HG03558 (cell line): ENCODE data around the gene SLC25A51.

Experiments
- ATAC-seq: cut with Tn5 transposase; IDR thresholded peaks from one replicate; pipeline ENCODE4 v1.9.1; 2021; ENCODE audit warnings: moderate number of reproducible peaks; ENCODE audit not compliant: unreplicated experiment; ENCODE audit errors: extremely low read depth

The SLC25A51 gene

DNA sequence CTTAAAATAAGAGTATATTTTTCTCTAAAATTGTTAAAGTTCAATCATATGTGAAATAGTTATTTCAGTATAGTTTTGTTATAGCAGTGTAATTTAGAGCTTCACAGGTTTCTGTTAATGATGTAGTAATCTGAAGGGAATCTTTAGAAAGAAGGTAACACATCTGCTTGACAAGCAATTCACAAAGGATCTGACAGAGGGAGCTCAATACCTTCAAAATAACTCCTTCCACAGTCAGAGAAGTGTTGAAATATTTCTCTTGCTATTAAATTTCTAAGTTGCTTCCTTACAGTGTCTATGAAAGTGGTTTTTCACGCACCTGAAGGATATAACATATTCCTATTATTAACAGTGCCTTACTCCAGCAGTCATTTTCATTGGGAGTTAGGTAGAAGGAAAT lies 44.9 kb downstream of the SLC25A51 start:
- no peak for ATAC-seq

DNA sequence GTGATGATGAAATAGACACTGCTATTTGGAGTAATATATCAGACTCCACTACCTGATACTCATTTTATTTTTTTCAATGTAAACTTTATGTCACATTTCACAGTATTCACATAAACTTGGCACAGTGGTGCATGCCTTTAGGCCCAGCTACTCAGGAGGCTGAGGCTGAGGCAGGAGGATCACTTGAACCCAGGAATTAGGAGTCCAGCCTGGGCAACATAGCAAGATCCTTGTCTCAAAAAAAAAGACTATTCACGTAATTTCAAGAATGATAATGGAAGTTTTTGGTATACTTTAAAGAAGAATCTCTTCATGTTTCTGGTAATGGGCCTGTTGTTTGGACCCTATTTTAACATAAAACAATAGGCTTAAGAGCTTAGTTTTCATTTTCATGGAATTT lies 47.4 kb downstream of the SLC25A51 start:
- ATAC-seq = no peak

DNA sequence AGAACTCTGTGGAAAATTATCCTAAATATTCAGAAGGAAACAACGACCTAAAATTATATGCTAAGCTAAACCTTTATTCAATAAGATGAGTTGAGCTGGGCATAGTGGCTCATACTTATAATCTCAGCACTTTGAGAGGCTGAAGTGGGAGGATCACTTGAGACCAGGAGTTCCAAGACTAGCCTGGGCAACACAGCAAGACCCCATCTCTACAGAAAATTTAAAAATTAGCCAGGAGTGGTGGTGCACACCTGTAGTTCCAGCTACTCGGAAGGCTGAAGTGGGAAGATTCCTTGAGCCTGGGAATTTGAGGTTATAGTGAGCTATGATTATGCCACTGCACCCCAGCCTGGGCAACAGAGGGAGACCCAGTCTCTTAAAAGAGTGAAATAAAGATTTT lies 51.7 kb downstream of the SLC25A51 start:
- no peak for ATAC-seq

DNA sequence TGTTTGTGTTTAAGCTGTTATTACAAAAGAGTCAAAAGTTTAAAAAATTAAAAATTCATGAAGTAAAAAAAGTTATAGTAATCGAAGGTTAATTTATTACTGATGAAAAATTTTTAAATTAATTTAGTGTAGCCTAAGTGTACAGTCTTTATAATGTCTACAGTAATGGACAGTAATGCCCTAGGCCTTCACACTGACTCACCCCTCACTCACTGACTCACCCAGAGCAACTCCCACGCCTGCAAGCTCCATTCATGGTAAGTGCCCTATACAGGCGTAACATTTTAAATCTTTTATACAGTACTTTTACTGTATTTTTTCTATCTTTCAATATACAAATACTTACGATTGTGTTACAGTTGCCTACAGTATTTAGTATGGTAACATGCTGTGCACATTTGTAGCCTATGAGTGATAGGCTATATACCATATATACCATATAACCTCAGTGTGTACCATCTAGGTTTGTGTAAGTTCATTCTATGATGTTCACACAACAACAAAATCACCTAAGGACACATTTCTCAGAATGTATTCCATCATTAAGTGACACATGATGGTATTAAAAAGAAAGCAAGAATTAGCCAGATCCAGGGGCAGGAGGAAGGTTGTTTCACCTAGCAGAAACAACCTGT lies 63.2 kb downstream of the SLC25A51 start:
- no peak for ATAC-seq

DNA sequence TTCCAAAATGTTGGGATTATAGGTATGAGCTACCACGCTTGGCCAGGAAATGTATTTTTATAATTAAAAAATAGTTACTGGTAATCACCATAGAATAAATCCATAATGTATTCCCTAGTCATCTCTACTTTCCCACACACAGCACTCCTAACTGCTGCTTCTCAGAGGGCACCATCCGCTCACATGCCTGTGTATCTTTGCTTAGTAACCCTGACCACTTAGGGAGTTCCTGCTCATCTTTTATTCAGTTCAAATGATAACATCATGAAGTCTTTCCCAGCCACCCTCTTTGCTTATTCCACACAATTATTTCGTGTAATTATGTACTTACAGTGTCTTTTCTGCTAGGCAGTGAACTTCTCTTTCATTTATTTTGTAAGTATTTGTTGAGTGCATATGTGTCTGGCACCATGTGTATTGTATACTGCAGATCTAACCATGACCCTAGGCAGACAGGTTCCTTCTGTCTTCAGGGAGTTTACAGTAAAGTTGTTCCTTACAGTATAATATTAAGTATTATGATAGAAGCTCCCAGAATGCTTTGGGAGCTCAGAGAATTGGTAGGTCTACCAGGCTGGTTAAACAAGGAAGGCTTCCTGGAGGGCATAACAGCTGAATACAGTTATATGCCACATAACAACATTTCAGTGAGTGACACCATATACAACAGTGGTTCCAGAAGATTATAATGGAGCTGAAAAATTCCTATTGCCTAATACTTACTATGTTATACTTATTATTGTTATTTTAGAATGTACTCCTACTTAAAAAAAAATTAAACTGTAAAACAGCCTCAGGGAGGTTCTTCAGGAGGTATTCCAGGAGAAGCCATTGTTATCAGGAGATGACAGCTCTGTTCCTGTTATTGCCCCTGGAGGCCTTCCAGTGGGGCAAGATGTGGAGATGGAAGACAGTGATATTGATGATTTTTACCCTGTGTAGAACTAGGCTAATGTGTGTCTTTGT lies 64.1 kb downstream of the SLC25A51 start:
- ATAC-seq = no peak
